SK-N-SH (cell line): ENCODE measurements around the gene DNAH1. TPM values are rescaled to one million over a fixed set of nuclear protein-coding genes. Genes with fewer than 3 reads are reported as not detected.
A peak's percentile ranks its signal among the peaks of the same experiment; 100 is the strongest.

Experiments
- CTCF ChIA-PET: fragments of 300-600, 350-600 bp; formaldehyde crosslinking; extraction: SDS; loops from one replicate; lab custom pipeline; 2021; lab: Yijun Ruan, JAX
- POLR2A ChIA-PET: fragments of 350-600 bp; sonication (Branson Sonifier 250); formaldehyde crosslinking; extraction: SDS; loops from one replicate; lab custom pipeline; 2020; ENCODE audit warnings: antibody characterized with exemption, inconsistent platforms; lab: Yijun Ruan, JAX
- DNase-seq: peaks from one replicate; pipeline ENCODE4 v3.0.0; 2012
- H2AFZ ChIP-seq: fragments of 200-600 bp; sonication (generic); 2 replicates; pipeline ENCODE4 v1.8.1; 2016; ENCODE audit warnings: antibody characterized with exemption, mild to moderate bottlenecking, low read depth
- H3F3A ChIP-seq: fragments of 200-600 bp; sonication (generic); replicated peaks from 2 replicates; pipeline ENCODE3; 2016; ENCODE audit warnings: antibody characterized with exemption, mild to moderate bottlenecking; ENCODE audit not compliant: insufficient read depth
- H3K27ac ChIP-seq, 2 experiments: fragments of 200-500 bp in 1 of 2; fragments of 200-600 bp in 1 of 2; sonication (Bioruptor generic) in 1 of 2; sonication (generic), shearing (Covaris generic) in 1 of 2; 2 replicates each; pipeline versions ENCODE4 v1.5.1 to v1.6.1; 2014 to 2016; ENCODE audit warnings: low read depth in 2 of 2, inconsistent platforms in 1 of 2, low read length in 1 of 2, mild to moderate bottlenecking in 1 of 2, mixed read lengths in 1 of 2
- H3K27me3 ChIP-seq: fragments of 200-600 bp; sonication (generic), shearing (Covaris generic); 2 replicates; pipeline ENCODE4 v1.6.1; 2016; ENCODE audit warnings: mixed run types; ENCODE audit not compliant: insufficient read depth
- H3K36me3 ChIP-seq, 2 experiments: fragments of 200-500 bp in 1 of 2; fragments of 200-600 bp in 1 of 2; sonication (Bioruptor generic) in 1 of 2; sonication (generic) in 1 of 2; replicated peaks in 1 of 2; 2 replicates each; pipeline versions ENCODE3 to v1.5.1; 2014 to 2016; ENCODE audit warnings: low read length in 1 of 2, mild to moderate bottlenecking in 1 of 2; ENCODE audit not compliant: insufficient read depth in 2 of 2, control insufficient read depth in 1 of 2
- H3K4me1 ChIP-seq, 2 experiments: fragments of 200-500 bp in 1 of 2; fragments of 200-600 bp in 1 of 2; sonication (Bioruptor generic) in 1 of 2; sonication (generic), shearing (Covaris generic) in 1 of 2; 2 replicates each; pipeline versions ENCODE4 v1.5.1 to v1.6.1; 2014 to 2016; ENCODE audit warnings: low read depth in 1 of 2, low read length in 1 of 2, mixed run types in 1 of 2; ENCODE audit not compliant: insufficient read depth in 2 of 2, control insufficient read depth in 1 of 2
- H3K4me2 ChIP-seq: fragments of 200-600 bp; sonication (generic), shearing (Covaris generic); 2 replicates; pipeline ENCODE4 v1.6.1; 2017; ENCODE audit warnings: mixed run types
- H3K4me3 ChIP-seq, 2 experiments: fragments of 200-500 bp in 1 of 2; fragments of 200-600 bp in 1 of 2; sonication (Bioruptor generic) in 1 of 2; sonication (generic), shearing (Covaris generic) in 1 of 2; 2 replicates each; pipeline versions ENCODE4 v1.5.1 to v1.8.1; 2014 to 2016; ENCODE audit warnings: low read depth in 2 of 2, inconsistent platforms in 1 of 2, low read length in 1 of 2, mild to moderate bottlenecking in 1 of 2, mixed read lengths in 1 of 2, moderate library complexity in 1 of 2
- H3K79me2 ChIP-seq: fragments of 200-600 bp; sonication (generic); 2 replicates; pipeline ENCODE4 v1.8.1; 2017; ENCODE audit warnings: mild to moderate bottlenecking; ENCODE audit not compliant: insufficient read depth
- H3K9ac ChIP-seq: fragments of 200-600 bp; sonication (generic); 2 replicates; pipeline ENCODE4 v1.6.1; 2017; ENCODE audit warnings: mixed run types
- H3K9me2 ChIP-seq: fragments of 200-600 bp; sonication (generic); 2 replicates; pipeline ENCODE4 v1.6.1; 2017; ENCODE audit warnings: mixed run types
- H3K9me3 ChIP-seq: fragments of 200-600 bp; sonication (generic); 2 replicates; pipeline ENCODE4 v1.6.1; 2017; ENCODE audit warnings: mixed run types, mild to moderate bottlenecking, moderate library complexity
- H4K20me1 ChIP-seq: fragments of 200-600 bp; sonication (generic); 2 replicates; pipeline ENCODE4 v1.6.1; 2017; ENCODE audit warnings: mild to moderate bottlenecking, mixed run types; ENCODE audit not compliant: insufficient read depth
- ELF1 ChIP-seq: IDR thresholded peaks from 2 replicates; pipeline ENCODE4 v1.4.0; 2012
- EP300 ChIP-seq, 2 experiments: IDR thresholded peaks; 2 replicates each; pipeline versions ENCODE4 v1.4.0 to v1.6.1; 2012; ENCODE audit warnings: borderline replicate concordance in 1 of 2, low read depth in 1 of 2, low read length in 1 of 2
- EZH2phosphoT487 ChIP-seq: fragments of 200-600 bp; sonication (generic); IDR thresholded peaks from 2 replicates; pipeline ENCODE4 v1.6.1; 2017; ENCODE audit warnings: low read depth, mixed run types, mild to moderate bottlenecking, antibody characterized with exemption, moderate library complexity, borderline replicate concordance
- FOSL2 ChIP-seq: IDR thresholded peaks from 2 replicates; pipeline ENCODE4 v1.4.0; 2012; ENCODE audit warnings: low read depth, mild to moderate bottlenecking, moderate library complexity, borderline replicate concordance
- FOXJ3 ChIP-seq: sonication (generic); formaldehyde crosslinking; IDR thresholded peaks from 2 replicates; pipeline ENCODE4 v1.5.1; 2020; ENCODE audit warnings: mild to moderate bottlenecking, missing genetic modification reagents
- IRF3 ChIP-seq: fragments of 150-350 bp; IDR thresholded peaks from 2 replicates; pipeline ENCODE4 v1.6.1; 2016; ENCODE audit warnings: mild to moderate bottlenecking, low read depth, low read length
- JUND ChIP-seq: IDR thresholded peaks from 2 replicates; pipeline ENCODE4 v1.4.0; 2012
- MEF2A ChIP-seq: IDR thresholded peaks from 2 replicates; pipeline ENCODE4 v1.4.0; 2012; ENCODE audit warnings: low read depth, borderline replicate concordance
- NRF1 ChIP-seq: IDR thresholded peaks from 2 replicates; pipeline ENCODE4 v1.6.1; 2012; ENCODE audit warnings: low read depth, mild to moderate bottlenecking, low read length
- POLR2AphosphoS5 ChIP-seq: IDR thresholded peaks from 2 replicates; pipeline ENCODE4 v1.6.1; 2012; ENCODE audit warnings: low read depth, low read length
- RAD21 ChIP-seq: IDR thresholded peaks from 2 replicates; pipeline ENCODE4 v1.6.1; 2012; ENCODE audit warnings: mild to moderate bottlenecking, low read length
- RCOR1 ChIP-seq: fragments of 150-350 bp; IDR thresholded peaks from 2 replicates; pipeline ENCODE4 v1.6.1; 2017; ENCODE audit warnings: antibody characterized with exemption, low read length
- RFX5 ChIP-seq: IDR thresholded peaks from 2 replicates; pipeline ENCODE4 v1.6.1; 2012; ENCODE audit warnings: mild to moderate bottlenecking, improper control_type of control experiment, low read length
- RXRA ChIP-seq: IDR thresholded peaks from 2 replicates; pipeline ENCODE4 v1.4.0; 2012; ENCODE audit warnings: low read depth, mild to moderate bottlenecking, borderline replicate concordance
- SIN3A ChIP-seq: IDR thresholded peaks from 2 replicates; pipeline ENCODE4 v1.6.1; 2012; ENCODE audit warnings: low read depth, mild to moderate bottlenecking, low read length, moderate library complexity, borderline replicate concordance
- TAF1 ChIP-seq: IDR thresholded peaks from 2 replicates; pipeline ENCODE4 v1.6.1; 2012; ENCODE audit warnings: low read depth, mild to moderate bottlenecking, low read length, moderate library complexity, borderline replicate concordance
- TEAD4 ChIP-seq: IDR thresholded peaks from 2 replicates; pipeline ENCODE4 v1.4.0; 2012; ENCODE audit warnings: mild to moderate bottlenecking, borderline replicate concordance; ENCODE audit not compliant: insufficient read depth
- YY1 ChIP-seq: IDR thresholded peaks from 2 replicates; pipeline ENCODE4 v1.4.0; 2012; ENCODE audit warnings: low read depth, mild to moderate bottlenecking
- ZBTB33 ChIP-seq: IDR thresholded peaks from 2 replicates; pipeline ENCODE4 v1.4.0; 2012; ENCODE audit warnings: low read depth, borderline replicate concordance
- WGBS: methylation state at CpG from one replicate; pipeline ENCODE4 v1.1.6; 2017; ENCODE audit warnings: low lambda C conversion rate; 5-methylcytosine and 5-hydroxymethylcytosine counted together
- polyA plus RNA-seq, 3 experiments: library from polyadenylated mRNA; depleted of rRNA; stranded (reverse); fragments of >200 nt; gene quantifications; 2 replicates each; pipeline ENCODE4 v1.2.3, GENCODE V29; 2012
- TF ChIP-seq, protein P1 (sequence below): IDR thresholded peaks from 2 replicates; pipeline ENCODE4 v1.4.0; 2012; ENCODE audit warnings: low read depth

DNAH1 gene
- polyA plus RNA-seq, 1 of the 3 experiments (the other 2 are of a cell fraction), result 5.1 TPM

GRCh38 chr3:52298149-52299098 lies 17.7 kb upstream of the DNAH1 start:
- Histone ChIP-seq H3K79me2 (no peaks in the 10 kb centered on the region), H3K4me1 (peaks cover 17 to 78% of the 10 kb centered on the region in 2 experiments; a peak in 2 of 4 replicates), H3K27me3 (no peaks in the 10 kb centered on the region), H3K27ac (peak overlapping the region in 1 of 2 experiments; percentile 91; a peak in 2 of 4 replicates), H3K9ac (peak overlapping the region; percentile 34; the same call in 1 of the 2 replicates), H4K20me1 (no peaks in the 10 kb centered on the region), H3K36me3 (peaks cover 0 to 2% of the 10 kb centered on the region in 2 experiments), H3F3A (peaks cover 5% of the 10 kb centered on the region), H3K9me2 (no peaks in the 10 kb centered on the region), H3K4me2 (peak overlapping the region; percentile 44; the same call in 1 of the 2 replicates), H3K9me3 (no peaks in the 10 kb centered on the region), H2AFZ (no peak overlapping the region), H3K4me3 (peak overlapping the region in 1 of 2 experiments; percentile 41; a peak in 1 of 4 replicates)
- DNase-seq, result peak; percentile 81
- WGBS, result 28% methylated on average over 12 of the region's 17 CpGs
- TF ChIP-seq FOXJ3 (CRISPR knock-in tag) (peak; percentile 35; the same call in 1 of the 2 replicates), RFX5 (no peak)
- CTCF ChIA-PET, result interaction anchor here (0.7 to 16.0 kb wide), 13 partner anchors 9 to 148 kb away, joined by 3 to 504 read pairs (median 4); partner anchors contain the start of gene GLYCTK
- POLR2A ChIA-PET, result interaction anchor here (0.7 to 3.3 kb wide), 10 partner anchors 9 to 82 kb away, joined by 3 to 16 read pairs (median 5); partner anchors contain the start of genes GLYCTK, TWF2 and WDR82

DNA sequence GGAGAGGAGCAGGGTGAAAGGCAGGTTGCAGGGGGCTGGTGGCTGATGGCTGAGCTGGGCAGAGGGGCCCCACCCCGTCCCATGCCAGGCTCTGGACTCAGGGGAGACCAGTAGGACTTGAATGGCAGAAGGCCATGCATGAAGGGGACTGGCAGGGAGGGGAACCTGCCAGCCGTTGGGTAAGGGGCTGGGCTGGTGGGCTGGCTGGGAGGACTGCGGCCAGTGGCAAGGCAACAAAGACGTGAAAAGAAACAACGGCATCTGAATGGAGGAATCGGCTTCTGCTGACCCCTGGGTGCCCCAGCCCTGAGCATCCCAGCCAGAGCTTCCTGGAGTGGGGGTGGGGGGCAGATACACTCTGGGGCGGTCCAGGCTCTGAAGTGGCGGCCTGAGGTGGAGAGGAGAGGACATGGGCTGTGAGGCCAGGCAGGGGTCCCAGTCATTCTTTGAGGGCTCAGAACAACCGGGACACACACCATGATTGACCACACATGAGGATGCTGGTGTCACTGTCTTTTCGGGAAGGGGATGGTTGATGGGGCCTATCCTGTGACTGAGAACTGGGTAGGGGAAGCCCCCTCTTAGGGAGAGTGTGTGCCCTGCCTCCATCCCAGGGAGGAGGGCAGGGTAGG lies 16.8 kb upstream of the DNAH1 start:
- Histone ChIP-seq H3K79me2 (no peaks in the 10 kb centered on the region), H3K4me3 (peak overlapping the region in 1 of 2 experiments; percentile 18; a peak in 1 of 4 replicates), H3K27me3 (no peaks in the 10 kb centered on the region), H3K9me3 (no peaks in the 10 kb centered on the region), H3K9ac (no peak overlapping the region), H2AFZ (no peak overlapping the region), H3K9me2 (no peaks in the 10 kb centered on the region), H3K36me3 (no peaks in the 10 kb centered on the region), H3K27ac (peak overlapping the region; percentile 60 to 91; a peak in 3 of 4 replicates), H3F3A (peaks cover 5% of the 10 kb centered on the region), H4K20me1 (no peaks in the 10 kb centered on the region), H3K4me1 (peaks cover 17 to 75% of the 10 kb centered on the region in 2 experiments; a peak in 2 of 4 replicates), H3K4me2 (peak overlapping the region; percentile 69)
- TF ChIP-seq RAD21 (no peak), RXRA (no peak), POLR2AphosphoS5 (no peak), TEAD4 (no peak), RCOR1 (no peak), EZH2phosphoT487 (no peak), RFX5 (no peak), SIN3A (no peak), FOSL2 (no peak), MEF2A (no peak), NRF1 (no peak), YY1 (no peak), ELF1 (no peak), EP300 (IDR thresholded peaks at IDR 0.05; ENCODE audit: borderline replicate concordance in 1 of 2, low read depth in 1 of 2, low read length in 1 of 2) (no peak), TAF1 (no peak), ZBTB33 (no peak), IRF3 (no peak), JUND (no peak)
- TF ChIP-seq, protein P1, sequence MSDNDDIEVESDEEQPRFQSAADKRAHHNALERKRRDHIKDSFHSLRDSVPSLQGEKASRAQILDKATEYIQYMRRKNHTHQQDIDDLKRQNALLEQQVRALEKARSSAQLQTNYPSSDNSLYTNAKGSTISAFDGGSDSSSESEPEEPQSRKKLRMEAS, result no peak
- peak; percentile 43 for DNase-seq
- POLR2A ChIA-PET, result interaction anchor here (0.7 to 3.3 kb wide), 9 partner anchors 8 to 83 kb away, joined by 3 to 16 read pairs (median 6); partner anchors contain the start of genes GLYCTK, TWF2 and WDR82
- CTCF ChIA-PET, result interaction anchor here (0.7 to 16.0 kb wide), 10 partner anchors 8 to 79 kb away, joined by 3 to 504 read pairs (median 6); no protein-coding TSS in a partner anchor
- 70% methylated on average over 9 of the region's 10 CpGs for WGBS
